Ovary (tissue), 9 donors: ENCODE measurements around the gene GNG4. TPM values are rescaled to one million over a fixed set of nuclear protein-coding genes. Genes with fewer than 3 reads are reported as not detected.

ENCODE experiments used
- DNase-seq, 5 donors: peaks; one replicate each; pipeline ENCODE4 v3.0.0-alpha.2; 2019 to 2020
- H3K27ac ChIP-seq, 2 donors: fragments of 200-600 bp; one replicate each; pipeline versions ENCODE4 v1.5.1 to v1.8.0; 2019 to 2022
- H3K27me3 ChIP-seq: fragments of 200-600 bp; one replicate; pipeline ENCODE4 v1.8.0; 2022
- H3K36me3 ChIP-seq: fragments of 200-600 bp; sonication (generic); one replicate; pipeline ENCODE4 v1.5.1; 2019
- H3K4me1 ChIP-seq: one replicate; pipeline ENCODE4 v1.8.1; 2013; ENCODE audit warnings: mild to moderate bottlenecking, moderate library complexity; ENCODE audit not compliant: insufficient read depth
- H3K4me3 ChIP-seq: fragments of 200-600 bp; sonication (generic); one replicate; pipeline ENCODE4 v1.5.1; 2017
- H3K9me3 ChIP-seq, 2 donors: fragments of 200-600 bp in 1 of 2; sonication (generic) in 1 of 2; one replicate each; pipeline versions ENCODE4 v1.5.1 to v1.8.1; 2013 to 2019; ENCODE audit warnings: mild to moderate bottlenecking in 1 of 2, moderate library complexity in 1 of 2
- EP300 ChIP-seq: sonication (generic); formaldehyde crosslinking; IDR thresholded peaks from one replicate; pipeline ENCODE4 v1.6.1; 2017; ENCODE audit warnings: antibody characterized with exemption
- POLR2A ChIP-seq: fragments of 450-650 bp; IDR thresholded peaks from one replicate; pipeline ENCODE4 v1.6.1; 2017; ENCODE audit warnings: antibody characterized with exemption, mild to moderate bottlenecking, moderate library complexity
- WGBS, 3 donors: extraction: QIAGEN DNeasy Blood & Tissue Kit in 1 of 3; methylation state at CpG; one replicate each; pipeline versions ENCODE4 v1.1.5 to v1.1.7; 2013 to 2017; 5-methylcytosine and 5-hydroxymethylcytosine counted together
- intact Hi-C, 4 donors: fragments of 100-400 bp; cut with DNase I; formaldehyde crosslinking; loops; one replicate each; pipeline versions ENCODE4 v1.11.0 to v1.15.1; 2022 to 2023
- polyA plus RNA-seq, 2 donors: library from polyadenylated mRNA; stranded (reverse); fragments of 200-250 nt in 1 of 2; fragments of 350-450 nt in 1 of 2; fragmentation: Illumina TruSeq in 1 of 2; extraction: RNeasy Lipid Tissue Mini Kit (QIAGEN cat#74804) in 1 of 2; gene quantifications; one replicate each; pipeline ENCODE4 v1.2.3, GENCODE V29; 2013 to 2014
- total RNA-seq, 7 donors: library from RNA; depleted of rRNA in 2 of 7; stranded (reverse); fragments of >200 nt in 2 of 7; fragmentation: NEBNext Ultra II Directional in 3 of 7; extraction: Animal tissue kit (Norgen Biotek cat#: 25700) in 3 of 7; gene quantifications; one replicate each; pipeline versions ENCODE4 v1.1.0 to v1.2.4, GENCODE V29; 2016 to 2023
- TF ChIP-seq, protein P1 (sequence below), 3 donors: fragments of 450-650 bp in 2 of 3; fragments of 200-600 bp in 1 of 3; IDR thresholded peaks; one replicate each; pipeline versions ENCODE4 v1.5.1 to v1.8.0; 2016 to 2022; ENCODE audit warnings: antibody characterized with exemption in 3 of 3, mild to moderate bottlenecking in 1 of 3
- donor health status: DM: no; HTN: no; CAD: no; lungs with moderate emphysema.
- donor health status: DM: no; HTN: no; CAD: no.
- donor health status: Bipolar disorder and iron deficiency.
- donor health status: DM: yes; HTN: yes; CAD: no.
- donor health status: DM: no; HTN: no; CAD: no.
- donor health status: DM: yes; HTN: yes; CAD: no.

The GNG4 gene
- total and polyA plus RNA-seq, 9 donors = 14.2 to 62.4 (median 32.1) TPM

DNA sequence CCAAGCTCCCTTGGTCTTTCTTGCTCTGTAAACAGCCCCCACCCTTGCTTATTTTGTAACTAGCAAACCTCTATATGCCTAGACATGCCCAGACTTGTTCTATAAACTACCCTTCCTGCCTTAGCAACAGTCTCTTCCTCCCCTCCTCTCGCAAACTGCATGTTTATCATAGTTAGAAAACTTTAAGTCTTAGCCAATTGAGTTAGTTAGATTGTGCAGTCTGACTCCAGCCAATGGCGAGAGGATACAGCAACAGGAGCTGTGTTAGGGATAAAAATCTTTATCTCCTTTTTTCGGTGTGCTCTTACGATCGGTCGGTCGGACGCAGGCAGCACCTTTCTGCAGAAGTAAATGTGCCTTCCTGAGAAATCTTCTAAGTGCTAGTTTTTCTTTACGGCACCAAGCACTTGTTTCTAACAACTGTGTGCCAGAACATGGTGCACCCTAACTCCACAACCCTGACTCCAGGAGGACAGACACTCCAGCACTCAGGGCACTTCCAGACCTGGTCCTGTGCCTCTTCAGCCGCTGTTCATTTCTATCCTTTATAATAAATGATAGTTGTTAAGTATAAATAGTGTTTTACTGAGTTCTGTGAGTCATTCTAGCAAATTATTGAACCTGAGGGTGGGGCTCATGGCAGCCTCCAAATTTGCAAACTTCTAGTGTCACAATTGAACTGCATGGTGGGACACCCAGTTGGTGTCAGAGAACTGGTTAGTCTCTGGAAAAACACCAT is 25.7 kb upstream of the GNG4 start:
- DNase-seq = no peak
- no peaks in the 10 kb centered on the region for H3K9me3 ChIP-seq
- TF ChIP-seq, protein P1, sequence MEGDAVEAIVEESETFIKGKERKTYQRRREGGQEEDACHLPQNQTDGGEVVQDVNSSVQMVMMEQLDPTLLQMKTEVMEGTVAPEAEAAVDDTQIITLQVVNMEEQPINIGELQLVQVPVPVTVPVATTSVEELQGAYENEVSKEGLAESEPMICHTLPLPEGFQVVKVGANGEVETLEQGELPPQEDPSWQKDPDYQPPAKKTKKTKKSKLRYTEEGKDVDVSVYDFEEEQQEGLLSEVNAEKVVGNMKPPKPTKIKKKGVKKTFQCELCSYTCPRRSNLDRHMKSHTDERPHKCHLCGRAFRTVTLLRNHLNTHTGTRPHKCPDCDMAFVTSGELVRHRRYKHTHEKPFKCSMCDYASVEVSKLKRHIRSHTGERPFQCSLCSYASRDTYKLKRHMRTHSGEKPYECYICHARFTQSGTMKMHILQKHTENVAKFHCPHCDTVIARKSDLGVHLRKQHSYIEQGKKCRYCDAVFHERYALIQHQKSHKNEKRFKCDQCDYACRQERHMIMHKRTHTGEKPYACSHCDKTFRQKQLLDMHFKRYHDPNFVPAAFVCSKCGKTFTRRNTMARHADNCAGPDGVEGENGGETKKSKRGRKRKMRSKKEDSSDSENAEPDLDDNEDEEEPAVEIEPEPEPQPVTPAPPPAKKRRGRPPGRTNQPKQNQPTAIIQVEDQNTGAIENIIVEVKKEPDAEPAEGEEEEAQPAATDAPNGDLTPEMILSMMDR (IDR thresholded peaks at IDR 0.05) = no peak
- TF ChIP-seq EP300 (no peak), POLR2A (no peak)
- no peak overlapping the region for H3K4me3 ChIP-seq
- H3K4me1 ChIP-seq = no peaks in the 10 kb centered on the region
- H3K36me3 ChIP-seq = no peaks in the 10 kb centered on the region
- WGBS, 3 donors = 97 to 99% (median 98%) methylated on average over 10 of the region's 10 CpGs
- H3K27me3 ChIP-seq = no peaks in the 10 kb centered on the region
- no peak overlapping the region for H3K27ac ChIP-seq
- intact Hi-C loops = no loop called here

GRCh38 chr1:235673981-235674380 is 24.4 kb upstream of the GNG4 start:
- intact Hi-C loops = no loop called here
- H3K4me3 ChIP-seq = no peak overlapping the region
- H3K9me3 ChIP-seq = no peaks in the 10 kb centered on the region
- TF ChIP-seq EP300 (no peak), POLR2A (no peak)
- TF ChIP-seq, protein P1 (IDR thresholded peaks at IDR 0.05) = no peak
- H3K27me3 ChIP-seq = no peaks in the 10 kb centered on the region
- H3K36me3 ChIP-seq = no peaks in the 10 kb centered on the region
- no peak overlapping the region for H3K27ac ChIP-seq
- 75 to 77% (median 75%) methylated on average over 7 of the region's 7 CpGs for WGBS, 3 donors
- DNase-seq = no peak
- H3K4me1 ChIP-seq = no peaks in the 10 kb centered on the region

DNA sequence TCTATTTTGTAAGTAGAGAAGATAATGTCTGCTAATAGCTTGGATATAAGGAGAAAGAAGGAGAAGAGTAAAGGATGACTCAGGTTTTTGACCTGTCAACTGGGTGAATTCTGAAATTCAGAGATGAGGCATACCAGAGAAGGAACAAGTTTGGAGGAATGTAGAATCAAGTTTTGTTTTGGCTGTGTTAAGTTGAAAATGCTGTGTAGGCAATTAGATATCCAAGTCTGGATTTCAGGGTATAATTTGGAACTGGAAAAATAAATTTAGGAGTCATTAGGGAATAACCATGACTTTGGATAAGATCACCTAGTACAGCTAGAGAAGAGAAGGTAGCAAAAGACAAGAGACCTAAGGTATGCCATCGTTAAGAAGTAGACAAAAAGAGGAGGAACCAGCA is 22.4 kb upstream of the GNG4 start:
- Histone ChIP-seq H3K36me3 (no peaks in the 10 kb centered on the region), H3K4me1 (no peaks in the 10 kb centered on the region), H3K27me3 (no peaks in the 10 kb centered on the region), H3K4me3 (no peak overlapping the region), H3K27ac (no peak overlapping the region), H3K9me3 (no peaks in the 10 kb centered on the region)
- intact Hi-C loops = no loop called here
- TF ChIP-seq, protein P1 (IDR thresholded peaks at IDR 0.05) = no peak
- TF ChIP-seq POLR2A (no peak), EP300 (no peak)
- WGBS, 3 donors = 93 to 95% (median 94%) methylated on average over 1 of the region's 1 CpG
- DNase-seq = no peak

DNA sequence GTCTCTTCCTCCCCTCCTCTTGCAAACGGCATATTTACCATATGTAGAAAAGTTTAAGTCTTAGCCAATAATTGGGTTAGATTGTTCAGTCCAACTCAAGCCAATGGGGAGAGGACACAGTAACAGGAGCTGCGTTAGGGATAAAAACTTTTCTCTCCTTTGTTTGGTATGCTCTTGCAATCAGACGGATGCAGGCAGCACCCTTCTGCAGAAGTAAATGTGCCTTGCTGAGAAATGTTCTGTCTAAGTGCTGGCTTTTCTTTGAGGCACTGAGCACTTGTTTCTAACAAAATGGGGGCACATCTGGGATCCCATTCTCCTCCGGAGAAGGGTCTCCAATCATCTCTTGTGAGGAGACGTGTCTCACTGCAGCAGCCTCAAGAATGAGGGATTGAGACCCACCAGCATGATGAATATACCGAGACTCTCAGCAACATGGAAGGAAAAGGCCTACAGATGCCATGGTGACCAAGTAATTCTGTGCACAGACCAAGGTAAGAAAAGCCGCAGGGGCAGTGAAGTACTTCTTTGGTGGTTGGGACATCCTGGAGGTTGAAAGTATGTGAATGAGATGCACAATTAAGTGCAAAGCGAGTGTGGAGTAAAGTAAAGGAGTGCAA is 20.7 kb upstream of the GNG4 start:
- intact Hi-C loops = no loop called here
- H3K4me1 ChIP-seq = no peaks in the 10 kb centered on the region
- H3K4me3 ChIP-seq = no peak overlapping the region
- H3K27me3 ChIP-seq = no peaks in the 10 kb centered on the region
- 98 to 99% (median 98%) methylated on average over 8 of the region's 8 CpGs for WGBS, 3 donors
- no peak for DNase-seq
- TF ChIP-seq EP300 (no peak), POLR2A (no peak)
- TF ChIP-seq, protein P1 (IDR thresholded peaks at IDR 0.05) = no peak
- H3K9me3 ChIP-seq = no peaks in the 10 kb centered on the region
- no peaks in the 10 kb centered on the region for H3K36me3 ChIP-seq
- no peak overlapping the region for H3K27ac ChIP-seq
